GM21381 (cell line): ENCODE measurements around the gene HHAT.
"Not testable (repeated sequence)": the region's sequence is repeated elsewhere in the genome, so short reads cannot be mapped to it uniquely, and the experiment has no call there.

Source experiments
- ATAC-seq: cut with Tn5 transposase; IDR thresholded peaks from one replicate; pipeline ENCODE4 v1.9.1; 2021; ENCODE audit warnings: mild to moderate bottlenecking, moderate library complexity; ENCODE audit not compliant: unreplicated experiment

Gene HHAT

GRCh38 chr1:210385228-210385627 lies 56.5 kb downstream of the HHAT start:
- ATAC-seq: no peak

DNA sequence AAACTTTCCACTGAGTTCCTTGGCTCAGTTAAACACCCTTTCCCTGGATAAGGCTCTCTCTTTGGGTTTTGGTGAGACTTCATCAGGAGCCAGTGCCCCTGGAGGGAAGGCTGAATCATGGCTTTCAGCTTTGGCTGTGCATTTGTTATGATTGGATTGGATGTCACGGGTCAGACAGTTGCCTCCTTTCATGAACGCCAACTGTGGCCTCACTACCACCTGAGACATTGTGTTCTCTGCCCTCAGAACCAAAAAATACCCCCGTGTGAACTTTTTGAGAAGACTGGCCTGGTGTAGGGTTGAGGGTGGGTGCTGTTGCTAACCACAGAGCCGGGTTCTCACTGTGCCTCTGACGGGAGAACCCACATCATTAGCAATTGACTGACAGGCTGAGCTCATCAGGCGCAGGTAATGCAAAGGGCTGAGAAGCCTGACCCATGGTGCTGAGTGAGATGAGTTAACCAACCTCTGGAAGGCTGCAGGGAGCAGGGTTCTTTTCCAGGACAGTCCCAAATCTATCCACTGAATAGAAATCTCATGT lies 65.6 kb downstream of the HHAT start:
- peak; percentile 53 for ATAC-seq

DNA sequence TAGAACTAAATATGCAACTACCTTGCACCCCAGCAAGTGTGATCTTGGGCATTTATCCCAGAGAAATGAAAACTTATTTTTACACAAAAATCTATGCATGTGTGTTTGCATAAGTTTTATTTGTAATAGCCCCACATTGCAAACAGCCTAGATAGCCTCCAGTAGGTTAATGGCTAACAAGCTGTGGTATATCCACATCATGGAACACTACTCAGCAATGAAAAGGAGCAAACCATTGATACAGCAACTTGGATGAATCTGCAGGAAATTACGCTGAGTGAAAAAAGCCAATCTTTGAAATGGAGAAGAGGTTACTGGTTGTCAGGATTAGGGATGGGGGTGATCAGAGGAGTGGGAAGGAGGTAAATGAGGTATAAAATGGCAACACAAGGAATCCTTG lies 67.8 kb downstream of the HHAT start:
- ATAC-seq: no peak

- no peak for ATAC-seq
Observed at GRCh38 chr1:210397252-210397651, 68.5 kb downstream of the HHAT start.

- ATAC-seq: no peak
Observed at GRCh38 chr1:210397681-210398080, 69.0 kb downstream of the HHAT start.

- no peak for ATAC-seq
Observed at GRCh38 chr1:210398466-210398865, 69.8 kb downstream of the HHAT start.

DNA sequence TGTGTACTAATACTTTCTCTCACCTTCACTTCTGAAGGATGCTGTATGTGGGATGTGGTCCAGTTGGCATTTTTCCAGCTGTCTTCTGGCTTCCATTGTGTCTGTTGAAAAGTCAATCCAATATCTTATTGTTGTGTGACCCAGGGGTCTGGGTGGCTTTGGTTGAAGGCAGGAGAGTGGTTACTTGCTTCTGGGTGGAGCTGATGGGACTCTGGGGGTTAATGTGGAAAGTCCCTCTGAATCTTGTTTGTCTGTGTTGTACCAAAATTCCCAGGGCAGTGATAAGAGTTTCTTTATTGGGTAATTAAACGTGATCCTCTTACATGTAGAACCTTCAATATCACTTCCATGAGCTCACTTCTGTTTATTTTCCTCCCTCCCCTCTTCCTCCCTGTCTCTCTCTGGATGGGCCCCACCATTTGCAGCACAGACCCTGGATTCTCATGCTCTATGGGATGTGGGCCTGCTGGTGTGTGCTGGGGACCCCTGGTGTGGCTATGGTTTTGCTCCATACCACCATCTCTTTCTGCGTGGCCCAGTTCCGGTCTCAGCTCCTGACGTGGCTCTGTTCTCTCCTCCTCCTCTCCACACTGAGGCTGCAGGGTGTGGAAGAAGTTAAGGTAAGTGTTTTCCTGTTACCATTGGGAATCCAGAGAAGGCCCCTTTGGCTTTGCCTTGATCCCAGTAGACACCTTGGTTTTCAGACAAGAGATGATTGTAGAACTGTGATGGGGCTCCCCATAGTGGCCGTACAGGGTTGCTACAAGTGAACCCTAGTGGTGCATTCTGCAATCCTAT lies 71.5 kb downstream of the HHAT start:
- peak; percentile 87 for ATAC-seq

DNA sequence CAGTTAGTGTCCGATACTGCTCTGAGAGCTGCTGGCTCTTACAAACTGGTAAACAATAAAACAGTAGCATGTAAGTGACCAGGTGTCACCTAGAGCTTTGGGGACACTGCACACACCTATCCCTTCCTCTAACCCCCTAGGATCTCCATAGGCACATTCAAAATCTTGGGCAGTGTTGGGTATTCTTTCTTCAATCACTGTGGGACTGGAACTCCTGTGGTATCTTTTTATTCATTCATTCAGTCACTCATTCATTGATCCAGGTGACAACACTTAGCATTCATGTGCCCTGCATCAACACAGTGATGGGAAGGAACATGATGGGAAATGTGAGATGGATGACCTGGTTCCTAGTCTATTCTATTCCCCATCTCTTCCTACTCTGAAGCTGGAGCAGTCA lies 73.9 kb downstream of the HHAT start:
- no peak for ATAC-seq

GRCh38 chr1:210405316-210405715 lies 76.6 kb downstream of the HHAT start:
- ATAC-seq: no peak

DNA sequence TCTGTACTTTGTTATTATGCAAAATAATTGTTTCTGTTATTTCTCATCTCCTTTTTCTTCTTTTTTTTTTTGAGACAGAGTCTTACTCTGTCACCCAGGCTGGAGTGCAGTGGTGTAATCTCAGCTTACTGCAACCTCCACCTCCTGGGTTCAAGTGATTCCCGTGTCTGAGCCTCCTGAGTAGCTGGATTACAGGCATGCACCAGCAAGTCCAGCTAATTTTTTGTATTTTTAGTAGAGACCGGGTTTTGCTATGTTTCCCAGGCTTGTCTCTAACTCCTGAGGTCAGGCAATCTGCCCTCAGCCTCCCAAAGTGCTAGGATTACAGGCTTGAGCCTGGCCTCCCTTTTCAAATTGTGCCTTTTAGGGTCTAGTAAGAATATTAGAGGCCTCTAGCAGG lies 77.6 kb downstream of the HHAT start:
- ATAC-seq: not testable (repeated sequence)

GRCh38 chr1:210407207-210407886 lies 78.6 kb downstream of the HHAT start:
- no peak for ATAC-seq

GRCh38 chr1:210407887-210408252 lies 79.2 kb downstream of the HHAT start:
- ATAC-seq: no peak

DNA sequence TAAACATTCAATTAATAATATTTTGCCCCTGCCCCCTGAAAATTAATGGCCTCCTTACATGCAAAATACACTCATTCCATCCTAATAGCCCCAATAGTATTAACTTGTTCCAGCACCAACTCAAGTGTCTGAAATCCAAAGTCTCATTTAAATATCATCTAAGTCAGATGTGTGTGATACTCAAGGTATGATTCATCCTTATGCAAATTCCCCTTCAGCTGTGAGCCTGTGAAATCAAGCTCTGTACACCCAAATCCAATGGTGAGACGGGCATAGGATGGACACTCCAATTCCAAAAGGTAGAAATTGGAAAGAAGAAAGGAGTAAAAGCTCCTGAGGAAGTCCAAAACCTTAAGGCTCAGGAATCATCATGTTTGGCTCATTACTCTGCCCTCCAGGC lies 83.5 kb downstream of the HHAT start:
- ATAC-seq: no peak

DNA sequence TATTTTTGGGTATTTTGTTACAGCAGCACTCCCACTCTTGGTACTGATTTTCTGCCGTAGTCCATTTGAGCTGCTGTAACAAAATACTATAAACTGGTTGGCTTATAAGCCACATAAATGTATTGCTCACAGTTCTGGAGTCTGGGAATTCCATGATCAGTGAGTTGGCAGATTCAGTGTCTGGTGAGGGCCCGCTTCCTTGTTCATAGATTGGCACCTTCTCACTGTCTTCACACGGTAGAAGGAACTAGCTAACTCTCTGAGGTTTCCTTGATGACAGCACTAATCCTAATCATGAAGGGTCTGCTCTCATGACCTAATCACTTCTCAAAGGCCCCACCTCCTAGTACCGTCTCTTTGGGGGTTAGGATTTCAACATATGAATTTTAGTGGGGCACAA lies 85.2 kb downstream of the HHAT start:
- ATAC-seq: no peak

GRCh38 chr1:210415846-210416448 lies 87.2 kb downstream of the HHAT start:
- ATAC-seq: no peak

DNA sequence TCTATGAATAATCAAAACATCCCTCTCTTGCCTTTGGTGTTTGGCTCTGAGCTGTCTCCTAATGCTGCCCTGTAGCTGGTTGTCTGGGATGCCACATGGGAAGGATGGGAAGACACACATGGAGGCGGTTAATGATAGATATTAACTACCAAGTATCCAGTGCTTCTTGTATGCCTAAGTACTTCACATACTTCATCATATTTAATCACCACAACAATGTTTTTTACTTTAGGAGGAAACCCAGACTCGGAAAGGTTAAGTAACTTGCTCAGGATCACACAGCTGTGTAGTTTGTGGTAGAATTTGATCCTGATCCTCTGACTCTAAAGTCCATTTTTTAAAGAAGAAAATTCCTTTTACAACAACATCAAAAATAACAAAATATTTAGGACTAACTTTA lies 88.0 kb downstream of the HHAT start:
- no peak for ATAC-seq

GRCh38 chr1:210417881-210418280 lies 89.2 kb downstream of the HHAT start:
- no peak for ATAC-seq

DNA sequence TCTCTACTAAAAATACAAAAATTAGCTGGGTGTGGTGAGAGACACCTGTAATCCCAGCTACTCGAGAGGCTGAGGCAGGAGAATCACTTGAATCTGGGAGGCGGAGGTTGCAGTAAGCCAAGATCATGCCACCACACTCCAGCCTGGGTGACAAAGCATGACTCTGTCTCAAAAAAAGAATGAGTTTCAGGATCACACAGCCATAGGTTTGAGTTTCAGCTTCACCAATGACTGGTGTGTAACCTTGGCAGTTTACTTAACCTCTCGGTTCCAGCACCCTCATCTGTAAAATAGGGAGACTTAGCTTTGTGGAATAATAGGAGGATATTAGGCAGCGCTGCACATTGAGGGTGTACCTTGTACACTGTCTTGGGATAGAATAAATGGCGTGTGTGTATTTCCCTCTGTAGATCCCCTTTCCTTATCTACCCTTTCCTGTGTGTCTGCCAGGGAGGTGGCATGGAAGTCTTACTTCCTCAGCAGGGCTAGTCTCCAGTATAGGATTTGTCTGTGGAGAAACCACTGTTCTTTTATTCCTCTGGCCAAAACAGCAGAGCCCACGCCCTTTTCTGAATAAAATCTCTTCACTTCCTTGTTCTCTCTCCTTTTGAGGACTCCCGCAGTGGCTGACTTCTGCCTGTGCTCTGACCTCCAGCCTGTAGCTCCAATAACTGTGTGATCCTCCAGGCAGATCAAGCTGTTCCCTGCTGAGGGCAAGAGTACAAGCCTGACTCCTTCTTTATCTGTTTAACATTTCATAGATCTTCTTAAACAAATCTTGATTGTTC lies 90.4 kb downstream of the HHAT start:
- no peak for ATAC-seq

GRCh38 chr1:210426696-210427095 lies 98.0 kb downstream of the HHAT start:
- not testable (repeated sequence) for ATAC-seq

- no peak for ATAC-seq
Observed at GRCh38 chr1:210428696-210429095, 100.0 kb downstream of the HHAT start.

- no peak for ATAC-seq
Observed at GRCh38 chr1:210434223-210434622, 105.5 kb downstream of the HHAT start.
